Keratinocyte (primary cell): ENCODE data around the gene UNC13A.

ENCODE experiments used
- EZH2 ChIP-seq: IDR thresholded peaks from one replicate; pipeline ENCODE4 v1.6.1; 2012; ENCODE audit warnings: inconsistent platforms, mild to moderate bottlenecking, low read length, moderate library complexity
- TF ChIP-seq, protein P1 (sequence below), 3 experiments: IDR thresholded peaks in 1 of 3; conservative IDR thresholded peaks in 1 of 3; optimal IDR thresholded peaks in 1 of 3; 2 replicates in 2 of 3; 3 replicates in 1 of 3; pipeline versions ENCODE3 to v1.5.1; 2011; ENCODE audit warnings: low read length in 3 of 3, mild to moderate bottlenecking in 3 of 3, moderate library complexity in 2 of 3, control low read depth in 1 of 3, inconsistent platforms in 1 of 3; ENCODE audit not compliant: insufficient read depth in 2 of 3; ENCODE audit errors: extremely low read depth in 1 of 3

DNA sequence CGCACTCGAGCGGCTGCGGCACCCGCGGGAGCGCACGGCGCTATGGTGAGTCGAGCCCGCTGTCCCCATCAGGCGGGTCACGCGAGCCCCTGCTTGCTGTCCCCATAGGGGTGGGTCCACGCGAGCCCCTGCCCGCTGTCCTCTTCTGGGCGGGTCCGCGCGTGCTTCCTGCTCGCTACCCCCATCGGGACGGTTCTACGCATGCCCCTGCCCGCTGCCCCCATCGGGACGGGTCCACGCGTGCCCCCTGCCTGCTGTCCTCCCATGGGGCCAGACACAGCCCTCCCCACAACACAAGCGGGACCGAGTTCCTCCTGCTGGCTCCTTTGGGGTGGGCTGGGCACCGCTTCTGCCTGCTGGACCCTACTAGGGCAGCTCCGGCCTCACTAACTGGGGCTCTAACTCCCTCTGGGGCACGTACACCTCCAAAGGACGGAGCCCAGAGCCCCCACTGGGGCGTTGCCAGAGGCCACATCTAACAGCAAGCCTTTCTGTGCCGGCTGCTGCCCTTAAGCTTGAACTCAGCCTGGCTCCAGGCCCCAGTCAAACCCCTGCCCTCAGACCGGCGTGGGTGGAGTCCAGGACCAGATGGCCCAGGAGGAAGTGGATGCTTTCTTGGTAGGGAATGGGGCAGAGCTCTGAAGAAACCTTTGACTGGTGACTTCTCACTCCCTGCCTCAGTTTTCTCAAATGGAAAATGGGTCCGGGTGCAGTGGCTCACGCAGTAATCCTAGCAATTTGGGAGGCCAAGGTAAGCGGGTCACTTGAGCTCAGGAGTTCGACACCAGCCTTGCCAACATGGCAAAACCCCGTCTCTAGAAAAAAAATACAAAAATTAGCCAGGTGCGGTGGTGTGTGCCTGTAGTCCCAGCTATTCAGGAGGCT lies 132.0 kb downstream of the UNC13A start:
- TF ChIP-seq, protein P1, sequence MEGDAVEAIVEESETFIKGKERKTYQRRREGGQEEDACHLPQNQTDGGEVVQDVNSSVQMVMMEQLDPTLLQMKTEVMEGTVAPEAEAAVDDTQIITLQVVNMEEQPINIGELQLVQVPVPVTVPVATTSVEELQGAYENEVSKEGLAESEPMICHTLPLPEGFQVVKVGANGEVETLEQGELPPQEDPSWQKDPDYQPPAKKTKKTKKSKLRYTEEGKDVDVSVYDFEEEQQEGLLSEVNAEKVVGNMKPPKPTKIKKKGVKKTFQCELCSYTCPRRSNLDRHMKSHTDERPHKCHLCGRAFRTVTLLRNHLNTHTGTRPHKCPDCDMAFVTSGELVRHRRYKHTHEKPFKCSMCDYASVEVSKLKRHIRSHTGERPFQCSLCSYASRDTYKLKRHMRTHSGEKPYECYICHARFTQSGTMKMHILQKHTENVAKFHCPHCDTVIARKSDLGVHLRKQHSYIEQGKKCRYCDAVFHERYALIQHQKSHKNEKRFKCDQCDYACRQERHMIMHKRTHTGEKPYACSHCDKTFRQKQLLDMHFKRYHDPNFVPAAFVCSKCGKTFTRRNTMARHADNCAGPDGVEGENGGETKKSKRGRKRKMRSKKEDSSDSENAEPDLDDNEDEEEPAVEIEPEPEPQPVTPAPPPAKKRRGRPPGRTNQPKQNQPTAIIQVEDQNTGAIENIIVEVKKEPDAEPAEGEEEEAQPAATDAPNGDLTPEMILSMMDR (optimal IDR thresholded peaks at IDR 0.05 in 1 of 3, IDR thresholded peaks at IDR 0.05 in 1 of 3, conservative IDR thresholded peaks at IDR 0.05 in 1 of 3; ENCODE audit: extremely low read depth in 1 of 3, insufficient read depth in 2 of 3, low read length in 3 of 3): peak in 2 of 3 experiments; percentile 1 to 23
- TF ChIP-seq EZH2: no peak
